GM19035 (cell line): ENCODE data around the gene BTBD17.

ENCODE experiments used
- ATAC-seq: cut with Tn5 transposase; IDR thresholded peaks from one replicate; pipeline ENCODE4 v1.9.1; 2021; ENCODE audit not compliant: unreplicated experiment

BTBD17 gene

GRCh38 chr17:74359916-74360315 lies 1.8 kb downstream of the BTBD17 start:
- no peak for ATAC-seq

- no peak for ATAC-seq
Measured at GRCh38 chr17:74358697-74359096, 3.0 kb downstream of the BTBD17 start.

- ATAC-seq: no peak
Measured at GRCh38 chr17:74357466-74357809, 4.2 kb downstream of the BTBD17 start.

- ATAC-seq: no peak
Measured at GRCh38 chr17:74356646-74357465, 4.8 kb downstream of the BTBD17 start.

GRCh38 chr17:74355065-74355464 lies 6.6 kb downstream of the BTBD17 start:
- ATAC-seq: no peak

- no peak for ATAC-seq
Measured at GRCh38 chr17:74354561-74354960, 7.1 kb downstream of the BTBD17 start.

- no peak for ATAC-seq
Measured at GRCh38 chr17:74354123-74354522, 7.5 kb downstream of the BTBD17 start.

- no peak for ATAC-seq
Measured at GRCh38 chr17:74353446-74354060, 8.1 kb downstream of the BTBD17 start.

- ATAC-seq: no peak
Measured at GRCh38 chr17:74351552-74352210, 10.0 kb downstream of the BTBD17 start.

GRCh38 chr17:74350486-74350885 lies 11.2 kb downstream of the BTBD17 start:
- no peak for ATAC-seq

GRCh38 chr17:74349120-74349519 lies 12.5 kb downstream of the BTBD17 start:
- no peak for ATAC-seq

GRCh38 chr17:74347646-74348045 lies 14.0 kb downstream of the BTBD17 start:
- no peak for ATAC-seq

- ATAC-seq: no peak
Measured at GRCh38 chr17:74345433-74346241, 16.0 kb downstream of the BTBD17 start.

- ATAC-seq: no peak
Measured at GRCh38 chr17:74344658-74345057, 17.0 kb downstream of the BTBD17 start.

- no peak for ATAC-seq
Measured at GRCh38 chr17:74343526-74344284, 18.0 kb downstream of the BTBD17 start.

- no peak for ATAC-seq
Measured at GRCh38 chr17:74343121-74343520, 18.5 kb downstream of the BTBD17 start.

GRCh38 chr17:74342224-74342623 lies 19.4 kb downstream of the BTBD17 start:
- no peak for ATAC-seq

GRCh38 chr17:74340470-74341023 lies 21.1 kb downstream of the BTBD17 start:
- ATAC-seq: no peak

GRCh38 chr17:74339537-74340195 lies 22.0 kb downstream of the BTBD17 start:
- ATAC-seq: no peak
